Measurements from ENCODE around the gene DDX10. TPM values are rescaled to one million over a fixed set of nuclear protein-coding genes. Genes with fewer than 3 reads are reported as not detected.
"Not testable (repeated sequence)": the region's sequence is repeated elsewhere in the genome, so short reads cannot be mapped to it uniquely, and the experiment has no call there.

The DDX10 gene
- total RNA-seq, 1 donor from 2014 or later = 21.1 TPM

DNA sequence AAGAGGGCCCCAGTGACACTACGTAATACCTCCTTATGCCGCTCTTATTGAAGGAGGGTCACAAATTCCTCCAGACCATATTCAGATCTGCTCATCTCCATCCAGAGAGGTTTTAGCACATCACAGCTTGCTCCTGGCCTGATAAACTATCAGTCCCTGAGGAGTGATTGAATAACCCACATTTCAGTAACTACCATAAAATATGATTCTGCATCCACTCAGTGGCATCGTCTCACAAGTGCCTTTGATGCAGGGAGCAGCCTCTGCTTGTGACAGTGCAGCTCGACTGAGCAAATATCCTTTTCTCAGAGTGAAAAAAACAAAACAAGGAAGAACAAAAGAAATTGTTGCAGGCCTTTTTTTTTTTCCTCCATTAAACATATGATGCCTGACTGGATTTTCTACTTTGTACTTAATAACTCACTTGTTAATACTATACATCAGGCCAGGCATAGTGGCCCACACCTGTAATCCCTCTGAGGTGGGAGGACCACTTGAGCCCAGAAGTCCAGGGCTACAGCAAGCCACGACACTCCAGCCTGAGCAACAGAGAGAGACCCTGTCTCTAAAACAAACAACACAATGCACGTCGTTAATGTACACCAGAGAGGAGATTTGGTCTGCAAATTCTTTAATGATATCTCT is 64.5 kb downstream of the DDX10 start:
- intact Hi-C loops (cut with DNase I) = no loop called here
- Histone ChIP-seq H3K4me3 (no peak overlapping the region), H3K4me1 (peaks cover 10% of the 10 kb centered on the region), H3K9me3 (no peaks in the 10 kb centered on the region), H3K36me3 (no peaks in the 10 kb centered on the region), H3K27ac (no peak overlapping the region), H3K27me3 (ENCODE audit: low read depth) (no peaks in the 10 kb centered on the region)
- TF ChIP-seq, protein P1, sequence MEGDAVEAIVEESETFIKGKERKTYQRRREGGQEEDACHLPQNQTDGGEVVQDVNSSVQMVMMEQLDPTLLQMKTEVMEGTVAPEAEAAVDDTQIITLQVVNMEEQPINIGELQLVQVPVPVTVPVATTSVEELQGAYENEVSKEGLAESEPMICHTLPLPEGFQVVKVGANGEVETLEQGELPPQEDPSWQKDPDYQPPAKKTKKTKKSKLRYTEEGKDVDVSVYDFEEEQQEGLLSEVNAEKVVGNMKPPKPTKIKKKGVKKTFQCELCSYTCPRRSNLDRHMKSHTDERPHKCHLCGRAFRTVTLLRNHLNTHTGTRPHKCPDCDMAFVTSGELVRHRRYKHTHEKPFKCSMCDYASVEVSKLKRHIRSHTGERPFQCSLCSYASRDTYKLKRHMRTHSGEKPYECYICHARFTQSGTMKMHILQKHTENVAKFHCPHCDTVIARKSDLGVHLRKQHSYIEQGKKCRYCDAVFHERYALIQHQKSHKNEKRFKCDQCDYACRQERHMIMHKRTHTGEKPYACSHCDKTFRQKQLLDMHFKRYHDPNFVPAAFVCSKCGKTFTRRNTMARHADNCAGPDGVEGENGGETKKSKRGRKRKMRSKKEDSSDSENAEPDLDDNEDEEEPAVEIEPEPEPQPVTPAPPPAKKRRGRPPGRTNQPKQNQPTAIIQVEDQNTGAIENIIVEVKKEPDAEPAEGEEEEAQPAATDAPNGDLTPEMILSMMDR (IDR thresholded peaks at IDR 0.05) = no peak
- DNase-seq (no peak), ATAC-seq (no peak)

DNA sequence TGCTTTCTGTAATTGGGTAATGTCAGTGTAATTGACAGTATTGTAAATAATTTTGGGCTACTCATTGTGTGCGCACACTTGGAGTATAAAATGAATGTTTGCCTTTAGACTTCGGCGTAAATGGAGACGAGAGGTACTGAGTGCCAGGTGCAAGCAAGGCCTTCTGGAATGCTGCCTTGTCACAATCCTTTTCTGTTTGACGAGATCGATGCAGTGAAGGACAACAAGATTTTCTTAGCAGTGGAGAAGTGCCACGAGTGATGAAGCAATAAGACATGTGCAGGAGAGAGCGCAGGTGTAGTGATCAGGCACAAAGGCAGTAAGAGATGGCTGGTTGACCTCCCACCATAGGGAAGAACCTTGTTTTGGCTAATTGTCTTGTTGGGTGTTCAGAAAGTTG is 67.5 kb downstream of the DDX10 start:
- intact Hi-C loops (cut with DNase I) = no loop called here
- TF ChIP-seq, protein P1 (IDR thresholded peaks at IDR 0.05) = no peak
- peak; percentile 50 to 62 for ATAC-seq
- DNase-seq = no peak
- no peak overlapping the region for H3K4me3 ChIP-seq
- H3K4me1 ChIP-seq = peaks cover 10% of the 10 kb centered on the region
- H3K9me3 ChIP-seq = no peaks in the 10 kb centered on the region
- H3K36me3 ChIP-seq = no peaks in the 10 kb centered on the region
- H3K27me3 ChIP-seq (ENCODE audit: low read depth) = no peaks in the 10 kb centered on the region
- H3K27ac ChIP-seq = no peak overlapping the region

DNA sequence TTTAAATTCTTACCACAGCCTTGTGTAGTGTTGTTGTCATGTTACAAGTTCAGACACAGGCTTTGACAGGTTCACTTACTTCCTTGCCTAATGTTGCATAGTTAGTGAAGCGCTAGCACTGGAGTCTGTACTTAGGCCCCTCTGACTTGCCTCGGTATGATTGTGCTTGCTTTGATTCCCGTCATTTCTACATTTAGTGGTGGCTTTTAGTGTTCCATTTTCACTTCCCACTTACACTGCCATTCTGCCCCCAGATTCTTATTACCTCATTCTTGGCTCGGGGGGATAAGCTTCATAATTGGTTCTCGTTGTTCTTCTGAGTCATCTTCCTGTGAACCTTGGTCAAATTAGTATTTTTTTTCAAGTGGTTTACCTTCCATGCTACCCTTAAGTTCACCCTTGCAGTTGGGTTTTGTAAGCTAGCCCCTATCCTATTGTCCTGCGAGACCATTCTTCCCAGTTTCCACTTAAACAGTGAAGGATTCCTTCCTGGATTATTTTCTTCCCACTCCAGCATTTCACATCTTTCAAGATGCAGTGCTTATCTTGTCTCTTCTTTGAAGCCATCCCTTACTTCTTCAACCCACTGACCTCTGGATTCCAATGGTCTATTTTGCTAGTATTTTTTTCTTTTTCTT is 68.7 kb downstream of the DDX10 start:
- peaks cover 10% of the 10 kb centered on the region for H3K4me1 ChIP-seq
- no peak overlapping the region for H3K4me3 ChIP-seq
- TF ChIP-seq, protein P1 (IDR thresholded peaks at IDR 0.05) = no peak
- no peak for DNase-seq
- no peaks in the 10 kb centered on the region for H3K9me3 ChIP-seq
- ATAC-seq = peak; percentile 66 to 70
- H3K27me3 ChIP-seq (ENCODE audit: low read depth) = no peaks in the 10 kb centered on the region
- H3K27ac ChIP-seq = no peak overlapping the region
- no peaks in the 10 kb centered on the region for H3K36me3 ChIP-seq
- intact Hi-C loops (cut with DNase I) = no loop called here

DNA sequence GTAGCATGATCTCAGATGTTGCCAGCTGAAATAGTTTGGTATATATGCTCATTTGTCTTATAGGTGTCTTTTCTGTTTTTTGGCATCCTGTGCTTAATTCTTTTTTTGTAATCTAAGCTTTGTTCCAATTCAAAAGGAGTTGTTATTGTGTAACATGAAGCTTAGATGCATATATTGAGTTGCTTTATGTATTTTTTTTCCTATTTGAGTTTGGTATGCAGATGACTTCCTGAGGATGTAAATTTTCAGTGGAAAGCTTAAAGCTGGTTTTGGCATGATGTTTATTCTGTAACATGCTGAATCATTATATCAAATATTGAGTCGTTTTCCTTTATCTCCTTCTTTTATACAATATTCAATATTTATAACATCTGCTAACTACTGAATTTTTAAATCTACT is 69.4 kb downstream of the DDX10 start:
- no peaks in the 10 kb centered on the region for H3K9me3 ChIP-seq
- DNase-seq (no peak), ATAC-seq (no peak)
- H3K4me1 ChIP-seq = peaks cover 10% of the 10 kb centered on the region
- TF ChIP-seq, protein P1 (IDR thresholded peaks at IDR 0.05) = no peak
- no peaks in the 10 kb centered on the region for H3K36me3 ChIP-seq
- no peak overlapping the region for H3K27ac ChIP-seq
- H3K4me3 ChIP-seq = no peak overlapping the region
- H3K27me3 ChIP-seq (ENCODE audit: low read depth) = no peaks in the 10 kb centered on the region
- intact Hi-C loops (cut with DNase I) = no loop called here

DNA sequence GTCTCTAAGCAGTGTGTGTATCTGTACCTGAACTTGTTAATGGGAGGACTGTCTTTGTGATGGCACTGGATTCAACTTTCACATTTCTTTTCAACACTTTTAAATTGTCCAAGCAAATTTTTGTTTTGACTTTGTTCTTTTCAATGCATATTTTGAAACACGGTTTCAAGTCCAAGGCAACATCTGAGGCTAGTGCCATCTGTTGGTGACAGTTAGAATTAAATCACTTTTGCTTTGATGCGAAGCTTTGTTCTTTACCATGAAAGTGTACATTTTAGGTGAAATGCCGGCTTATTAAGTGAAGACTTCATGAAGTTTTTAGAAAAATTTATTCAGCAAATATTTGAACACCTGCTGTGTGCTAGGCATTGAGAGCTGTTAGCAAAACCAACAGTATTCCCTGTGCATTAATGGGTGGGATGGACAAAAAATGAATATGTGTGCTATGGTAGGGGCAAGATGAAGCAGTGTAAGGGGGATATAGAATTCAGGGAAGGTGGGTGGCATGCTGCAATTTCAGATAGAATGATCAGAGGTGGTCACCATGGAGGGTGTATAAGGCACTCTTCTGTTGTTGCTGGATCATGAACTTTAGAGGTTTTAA is 70.2 kb downstream of the DDX10 start:
- DNase-seq (no peak), ATAC-seq (peak in 1 of 2 donors; percentile 42)
- H3K4me1 ChIP-seq = peaks cover 10% of the 10 kb centered on the region
- intact Hi-C loops (cut with DNase I) = no loop called here
- TF ChIP-seq, protein P1 (IDR thresholded peaks at IDR 0.05) = peak; percentile 50
- no peak overlapping the region for H3K4me3 ChIP-seq
- no peaks in the 10 kb centered on the region for H3K36me3 ChIP-seq
- H3K27me3 ChIP-seq (ENCODE audit: low read depth) = no peaks in the 10 kb centered on the region
- no peak overlapping the region for H3K27ac ChIP-seq
- H3K9me3 ChIP-seq = no peaks in the 10 kb centered on the region

DNA sequence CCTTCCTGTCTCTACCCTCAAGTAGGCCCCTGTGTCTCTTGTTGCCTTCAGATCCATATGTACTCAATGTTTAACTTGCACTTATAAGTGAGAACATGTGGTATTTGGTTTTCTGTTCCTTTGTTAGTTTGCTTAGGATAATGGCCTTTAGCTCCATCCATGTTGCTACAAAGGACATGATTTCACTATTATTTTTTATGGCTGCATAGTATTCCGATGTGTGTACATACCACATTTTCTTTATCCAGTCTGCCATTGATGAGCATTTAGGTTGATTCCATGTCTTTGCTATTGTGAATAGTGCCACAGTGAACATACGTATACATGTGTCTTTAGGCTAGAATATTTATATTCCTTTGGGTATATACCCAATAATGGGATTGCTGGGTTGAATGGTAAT is 75.3 kb downstream of the DDX10 start:
- H3K4me1 ChIP-seq; ATAC-seq; DNase-seq; H3K9me3 ChIP-seq; H3K36me3 ChIP-seq; intact Hi-C loops (cut with DNase I); H3K4me3 ChIP-seq; H3K27ac ChIP-seq; H3K27me3 ChIP-seq (ENCODE audit: low read depth): not testable (repeated sequence)

Data from lower lobe of right lung (tissue), 2 donors.